GM12878 (cell line): ENCODE data around the gene SPRING1. TPM values are rescaled to one million over a fixed set of nuclear protein-coding genes. Genes with fewer than 3 reads are reported as not detected.

ENCODE experiments used
- ATAC-seq: fragments of 200-7000 bp; cut with Tn5 transposase; 3 replicates; pipeline ENCODE4 v1.9.1; 2020; ENCODE audit warnings: mild to moderate bottlenecking, moderate library complexity
- BruUV-seq: library from RNA; stranded (reverse); fragments of 400-500 nt; replicated peaks from 2 replicates; lab custom pipeline; 2021; lab: Mats Ljungman, UMichigan
- CTCF ChIA-PET: fragments of 300-600 bp; sonication (Branson Sonifier 250); formaldehyde crosslinking; extraction: SDS; loops from one replicate; lab custom pipeline; 2021; ENCODE audit warnings: inconsistent platforms; lab: Yijun Ruan, JAX
- POLR2A ChIA-PET: fragments of 350-600 bp; formaldehyde crosslinking; extraction: SDS; loops from one replicate; lab custom pipeline; 2021; ENCODE audit warnings: inconsistent platforms; lab: Charles Lee
- RAD21 ChIA-PET: fragments of 300-600 bp; sonication (Branson Sonifier 250); formaldehyde crosslinking; loops from one replicate; lab custom pipeline; 2023; ENCODE audit warnings: antibody characterized with exemption; ENCODE audit not compliant: unreplicated experiment; lab: Charles Lee
- SMC1A ChIA-PET: fragments of 300-600 bp; sonication (Branson Sonifier 250); formaldehyde crosslinking; loops from one replicate; lab custom pipeline; 2023; ENCODE audit not compliant: unreplicated experiment, uncharacterized antibody; lab: Charles Lee
- DNase-seq: peaks from one replicate; pipeline ENCODE4 v3.0.0-alpha.2; 2011; ENCODE audit warnings: low read depth, low spot score
- FAIRE-seq: peaks from 3 replicates; lab custom pipeline; 2011; peaks lifted over from hg19 to GRCh38; lab: Jason Lieb, UNC
- H2AFZ ChIP-seq: 2 replicates; pipeline ENCODE4 v1.6.0; 2011; ENCODE audit warnings: low read depth, low read length, control low read depth; ENCODE audit not compliant: control insufficient read depth
- H3K27ac ChIP-seq: 2 replicates; pipeline ENCODE4 v1.5.1; 2011; ENCODE audit warnings: control low read depth; ENCODE audit not compliant: control insufficient read depth, insufficient read depth
- H3K27me3 ChIP-seq, 2 experiments: replicated peaks in 1 of 2; 2 replicates each; pipeline versions ENCODE4 v1.6.0 to v1.6.1; 2011; ENCODE audit warnings: low read length in 1 of 2; ENCODE audit not compliant: control insufficient read depth in 2 of 2, insufficient read depth in 2 of 2
- H3K36me3 ChIP-seq, 2 experiments: 2 replicates each; pipeline ENCODE4 v1.5.1; 2011; ENCODE audit warnings: low read length in 1 of 2; ENCODE audit not compliant: control insufficient read depth in 2 of 2, insufficient read depth in 2 of 2
- H3K4me1 ChIP-seq: 2 replicates; pipeline ENCODE4 v1.6.1; 2011; ENCODE audit warnings: mild to moderate bottlenecking, low read length, moderate library complexity, mixed read lengths; ENCODE audit not compliant: control insufficient read depth, insufficient read depth
- H3K4me2 ChIP-seq: 2 replicates; pipeline ENCODE4 v1.6.0; 2011; ENCODE audit warnings: control low read depth; ENCODE audit not compliant: control insufficient read depth, insufficient read depth
- H3K4me3 ChIP-seq: fragments of 200-600 bp; sonication (generic); 2 replicates; pipeline ENCODE4 v1.5.1; 2016
- H3K79me2 ChIP-seq: 2 replicates; pipeline ENCODE4 v1.6.0; 2011; ENCODE audit warnings: low read length; ENCODE audit not compliant: control insufficient read depth, insufficient read depth
- H3K9ac ChIP-seq: 2 replicates; pipeline ENCODE4 v1.8.0; 2011; ENCODE audit warnings: low read length, control low read depth, mixed read lengths; ENCODE audit not compliant: control insufficient read depth, insufficient read depth
- H3K9me3 ChIP-seq: replicated peaks from 3 replicates; pipeline ENCODE4 v1.5.1; 2011; ENCODE audit warnings: mild to moderate bottlenecking, low read length; ENCODE audit not compliant: control insufficient read depth, insufficient read depth
- H4K20me1 ChIP-seq: 2 replicates; pipeline ENCODE4 v1.6.0; 2011; ENCODE audit not compliant: control insufficient read depth, insufficient read depth
- BMI1 ChIP-seq: fragments of 450-650 bp; IDR thresholded peaks from 2 replicates; pipeline ENCODE4 v1.6.1; 2016; ENCODE audit warnings: mild to moderate bottlenecking, moderate library complexity, borderline replicate concordance
- CBX5 ChIP-seq: sonication (generic); IDR thresholded peaks from 2 replicates; pipeline ENCODE4 v1.6.1; 2016; ENCODE audit warnings: low read depth, moderate library complexity, mild to moderate bottlenecking, inconsistent platforms
- CHD2 ChIP-seq: IDR thresholded peaks from 2 replicates; pipeline ENCODE4 v1.6.1; 2011; ENCODE audit warnings: low read depth, low read length, improper control_type of control experiment, borderline replicate concordance
- E4F1 ChIP-seq: fragments of 450-650 bp; IDR thresholded peaks from 2 replicates; pipeline ENCODE4 v1.6.1; 2018; ENCODE audit warnings: borderline replicate concordance, mild to moderate bottlenecking; ENCODE audit not compliant: partially characterized antibody
- ETV6 ChIP-seq, 2 experiments: fragments of 450-650 bp in 1 of 2; IDR thresholded peaks in 1 of 2; conservative IDR thresholded peaks in 1 of 2; 2 replicates each; pipeline ENCODE4 v1.6.1; 2014; ENCODE audit warnings: antibody characterized with exemption in 1 of 2, borderline replicate concordance in 1 of 2, low read depth in 1 of 2, mild to moderate bottlenecking in 1 of 2, moderate library complexity in 1 of 2
- FOXM1 ChIP-seq: IDR thresholded peaks from 2 replicates; pipeline ENCODE4 v1.6.1; 2012; ENCODE audit warnings: low read depth, mild to moderate bottlenecking, inconsistent platforms, low read length, moderate library complexity
- KAT2A ChIP-seq: conservative IDR thresholded peaks from 2 replicates; pipeline ENCODE4 v1.6.1; 2011; ENCODE audit warnings: low read depth, low read length; ENCODE audit not compliant: control insufficient read depth
- KLF5 ChIP-seq: fragments of 450-650 bp; IDR thresholded peaks from 2 replicates; pipeline ENCODE4 v1.6.1; 2014; ENCODE audit warnings: mild to moderate bottlenecking; ENCODE audit not compliant: partially characterized antibody
- NKRF ChIP-seq: fragments of 450-650 bp; conservative IDR thresholded peaks from 2 replicates; pipeline ENCODE4 v1.6.1; 2017; ENCODE audit warnings: mild to moderate bottlenecking, moderate library complexity
- POLR2AphosphoS2 ChIP-seq: IDR thresholded peaks from 2 replicates; pipeline ENCODE4 v1.6.1; 2011; ENCODE audit warnings: low read depth, mild to moderate bottlenecking, low read length, improper control_type of control experiment, moderate library complexity
- RAD21 ChIP-seq: IDR thresholded peaks from 2 replicates; pipeline ENCODE4 v1.6.1; 2011; ENCODE audit warnings: mild to moderate bottlenecking, low read depth, low read length, moderate library complexity; ENCODE audit not compliant: insufficient read depth
- RBBP5 ChIP-seq: fragments of 200-600 bp; sonication (generic); conservative IDR thresholded peaks from 2 replicates; pipeline ENCODE4 v1.6.1; 2016
- RELB ChIP-seq: fragments of 450-650 bp; IDR thresholded peaks from 2 replicates; pipeline ENCODE4 v1.6.1; 2017; ENCODE audit warnings: low read depth, mild to moderate bottlenecking, moderate library complexity
- SIN3A ChIP-seq: IDR thresholded peaks from 2 replicates; pipeline ENCODE4 v1.6.1; 2012; ENCODE audit warnings: low read depth, low read length, improper control_type of control experiment
- SMAD1 ChIP-seq: fragments of 450-650 bp; IDR thresholded peaks from 2 replicates; pipeline ENCODE4 v1.6.1; 2018; ENCODE audit warnings: mild to moderate bottlenecking, low read depth; ENCODE audit not compliant: partially characterized antibody
- SP1 ChIP-seq: IDR thresholded peaks from one replicate; pipeline ENCODE4 v1.6.1; 2011; ENCODE audit warnings: low read depth, low read length
- WGBS: methylation state at CpG from one replicate; pipeline ENCODE4 v1.1.6; 2016; ENCODE audit warnings: low lambda C conversion rate; ENCODE audit not compliant: insufficient replicate concordance, insufficient coverage; ENCODE audit errors: missing lambda C conversion rate; 5-methylcytosine and 5-hydroxymethylcytosine counted together
- in situ Hi-C: fragments of 300-500 bp; cut with MboI; formaldehyde crosslinking; loops from 9 replicates; pipeline ENCODE4 v1.14.3; 2018; ENCODE audit warnings: mixed read lengths
- intact Hi-C: fragments of 100-400 bp; cut with micrococcal nuclease; formaldehyde crosslinking; loops from one replicate; pipeline ENCODE4 v1.14.2; 2022; ENCODE audit not compliant: unreplicated experiment
- polyA plus RNA-seq, 11 experiments: library from polyadenylated mRNA; depleted of rRNA in 4 of 11; unstranded in 6 of 11; stranded (reverse) in 5 of 11; fragments of >200 nt; fragmentation: Nextera tagmentation in 4 of 11; fragmentation: Illumina TruSeq in 1 of 11; extraction: Ambion mirVana in 4 of 11; extraction: Trizol in 1 of 11; gene quantifications; 1 replicate in 1 of 11; 2 replicates in 10 of 11; pipeline versions ENCODE4 v1.2.1 to v1.2.3, GENCODE V29; 2011 to 2016; ENCODE audit warnings: inconsistent platforms in 2 of 11, missing spikeins in 2 of 11, low read depth in 1 of 11
- total RNA-seq, 4 experiments: library from RNA; depleted of rRNA in 3 of 4; stranded (reverse); fragments of >200 nt in 3 of 4; fragmentation: Illumina TruSeq in 1 of 4; extraction: Trizol in 1 of 4; gene quantifications; 2 replicates each; pipeline versions ENCODE4 v1.2.1 to v1.2.3, GENCODE V29; 2013 to 2021

The SPRING1 gene
- total and polyA plus RNA-seq, 10 of the 15 experiments (the other 5 are each of a cell fraction or from before 2014, with no cell fraction given): 2.5 to 25.7 (median 14.3) TPM

GRCh38 chr12:116700066-116700465 is 37.8 kb downstream of the SPRING1 start (continued):
- TF ChIP-seq NKRF: no peak
- no peak for TF ChIP-seq CHD2
- TF ChIP-seq KLF5: no peak

GRCh38 chr12:116698554-116699075 is 39.3 kb downstream of the SPRING1 start:
- no peaks in the 10 kb centered on the region for H3K9me3 ChIP-seq
- DNase-seq (no peak), FAIRE-seq (no peak), ATAC-seq (no peak)
- no TSS peak for BruUV-seq
- POLR2A ChIA-PET: no interaction called here
- H3K27ac ChIP-seq: no peak overlapping the region
- H3K27me3 ChIP-seq: peaks cover 6 to 19% of the 10 kb centered on the region in 2 experiments
- CTCF ChIA-PET: interaction anchor here (0.8 to 1.9 kb wide), 6 partner anchors 11 to 701 kb away, joined by 3 to 7 read pairs (median 4); no protein-coding TSS in a partner anchor
- no peaks in the 10 kb centered on the region for H3K36me3 ChIP-seq
- in situ Hi-C loops (no loop called here), intact Hi-C loops (loop anchor here (5.0 kb wide), 5 partner anchors 76 to 556 kb away; partner anchors contain the start of gene MED13L)
- RAD21 ChIA-PET: interaction anchor here (0.8 to 0.9 kb wide), 2 partner anchors 11 to 701 kb away, joined by 3 read pairs; no protein-coding TSS in a partner anchor
- no peak overlapping the region for H3K4me2 ChIP-seq
- H2AFZ ChIP-seq: no peak overlapping the region
- 40% methylated on average over 2 of the region's 2 CpGs for WGBS
- no peaks in the 10 kb centered on the region for H3K79me2 ChIP-seq
- no peaks in the 10 kb centered on the region for H4K20me1 ChIP-seq
- no peak overlapping the region for H3K9ac ChIP-seq
- H3K4me3 ChIP-seq: no peak overlapping the region
- SMC1A ChIA-PET: interaction anchor here (0.7 to 2.1 kb wide), 4 partner anchors 19 to 558 kb away, joined by 3 to 5 read pairs (median 4); no protein-coding TSS in a partner anchor
- H3K4me1 ChIP-seq: peaks cover 10% of the 10 kb centered on the region
- TF ChIP-seq SIN3A (no peak), RELB (no peak), CBX5 (no peak), KAT2A (no peak), SMAD1 (no peak), FOXM1 (no peak), RBBP5 (no peak), ETV6 (conservative IDR thresholded peaks at IDR 0.05 in 1 of 2, IDR thresholded peaks at IDR 0.05 in 1 of 2; ENCODE audit: borderline replicate concordance in 1 of 2, low read depth in 1 of 2) (no peak), E4F1 (no peak), POLR2AphosphoS2 (no peak), BMI1 (no peak), SP1 (no peak), RAD21 (no peak)
